Upper lobe of right lung (tissue), 1 donor: ENCODE results near the gene TTYH1. TPM values are rescaled to one million over a fixed set of nuclear protein-coding genes. Genes with fewer than 3 reads are reported as not detected.
"Not testable (repeated sequence)": the region's sequence is repeated elsewhere in the genome, so short reads cannot be mapped to it uniquely, and the experiment has no call there.

ENCODE experiments used
- ATAC-seq: fragments of 200-7000 bp; cut with Tn5 transposase; one replicate; pipeline ENCODE4 v1.9.1; 2020; ENCODE audit warnings: mild to moderate bottlenecking, moderate library complexity
- DNase-seq: peaks from one replicate; pipeline ENCODE4 v3.0.0-alpha.2; 2020
- H3K27ac ChIP-seq: fragments of 200-600 bp; one replicate; pipeline ENCODE4 v1.8.0; 2022
- H3K27me3 ChIP-seq: fragments of 200-600 bp; one replicate; pipeline ENCODE4 v1.8.0; 2022; ENCODE audit warnings: mild to moderate bottlenecking
- H3K36me3 ChIP-seq: fragments of 200-600 bp; one replicate; pipeline ENCODE4 v1.8.0; 2022
- H3K4me1 ChIP-seq: fragments of 200-600 bp; one replicate; pipeline ENCODE4 v1.8.0; 2022
- H3K4me3 ChIP-seq: fragments of 200-600 bp; one replicate; pipeline ENCODE4 v1.8.0; 2022; ENCODE audit warnings: mild to moderate bottlenecking
- H3K9me3 ChIP-seq: fragments of 200-600 bp; one replicate; pipeline ENCODE4 v1.8.0; 2022
- intact Hi-C: fragments of 100-400 bp; cut with DNase I; formaldehyde crosslinking; loops from one replicate; pipeline ENCODE4 v1.11.0; 2022
- total RNA-seq: library from RNA; stranded (reverse); fragmentation: NEBNext Ultra II Directional; extraction: Animal tissue kit (Norgen Biotek cat#: 25700); gene quantifications from one replicate; pipeline ENCODE4 v1.2.1, GENCODE V29; 2021
- TF ChIP-seq, protein P1 (sequence below): fragments of 200-600 bp; IDR thresholded peaks from one replicate; pipeline ENCODE4 v1.8.0; 2022; ENCODE audit warnings: antibody characterized with exemption
- donor health status: DM: no; HTN: yes; CAD: no; lungs with severe emphysema.

The TTYH1 gene
- total RNA-seq, 1 donor from 2014 or later: not detected

DNA sequence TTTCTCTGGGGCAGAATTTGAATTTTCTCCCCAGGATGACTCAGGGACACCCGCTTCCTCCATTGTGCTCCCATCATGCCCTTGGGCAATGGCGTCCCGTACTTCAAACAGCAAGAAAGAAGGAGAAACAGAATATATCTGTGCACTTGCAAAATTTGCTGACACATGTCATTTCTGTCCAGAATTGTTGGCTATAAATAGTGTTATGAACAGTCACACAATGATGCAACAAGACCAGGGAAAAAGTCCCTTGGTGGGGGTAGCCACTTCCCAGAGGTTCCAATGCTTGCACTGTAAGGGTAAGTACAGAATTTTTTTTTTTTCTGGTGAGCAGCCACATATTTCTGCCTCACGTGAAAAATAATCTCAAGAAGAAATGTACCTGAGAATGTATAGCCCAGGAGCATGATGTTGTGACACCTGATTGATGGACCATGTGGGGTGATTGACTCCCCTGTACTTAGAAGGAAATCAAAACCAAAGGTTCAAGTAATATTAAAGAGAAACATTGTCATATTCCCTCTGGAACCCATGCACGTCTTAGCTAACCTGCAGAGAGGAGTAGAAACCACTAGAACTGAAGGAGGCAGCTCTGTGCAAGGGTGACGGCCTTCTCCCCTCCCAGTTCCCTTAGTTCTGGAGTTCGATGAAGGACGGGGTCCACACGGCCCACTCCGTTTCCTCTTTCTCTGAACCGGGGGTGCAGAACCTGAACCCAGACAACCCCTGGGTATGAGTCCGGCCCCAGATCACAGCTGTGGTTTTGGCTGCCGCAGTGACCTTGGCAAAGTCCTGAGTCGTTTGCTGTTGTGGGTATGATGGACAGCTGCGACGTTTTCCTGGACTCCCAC lies 41.3 kb upstream of the TTYH1 start:
- ATAC-seq (peak; percentile 71), DNase-seq (no peak)
- H3K27ac ChIP-seq: peak overlapping the region; percentile 13
- H3K4me3 ChIP-seq: no peak overlapping the region
- H3K4me1 ChIP-seq: peaks cover 3% of the 10 kb centered on the region
- TF ChIP-seq, protein P1, sequence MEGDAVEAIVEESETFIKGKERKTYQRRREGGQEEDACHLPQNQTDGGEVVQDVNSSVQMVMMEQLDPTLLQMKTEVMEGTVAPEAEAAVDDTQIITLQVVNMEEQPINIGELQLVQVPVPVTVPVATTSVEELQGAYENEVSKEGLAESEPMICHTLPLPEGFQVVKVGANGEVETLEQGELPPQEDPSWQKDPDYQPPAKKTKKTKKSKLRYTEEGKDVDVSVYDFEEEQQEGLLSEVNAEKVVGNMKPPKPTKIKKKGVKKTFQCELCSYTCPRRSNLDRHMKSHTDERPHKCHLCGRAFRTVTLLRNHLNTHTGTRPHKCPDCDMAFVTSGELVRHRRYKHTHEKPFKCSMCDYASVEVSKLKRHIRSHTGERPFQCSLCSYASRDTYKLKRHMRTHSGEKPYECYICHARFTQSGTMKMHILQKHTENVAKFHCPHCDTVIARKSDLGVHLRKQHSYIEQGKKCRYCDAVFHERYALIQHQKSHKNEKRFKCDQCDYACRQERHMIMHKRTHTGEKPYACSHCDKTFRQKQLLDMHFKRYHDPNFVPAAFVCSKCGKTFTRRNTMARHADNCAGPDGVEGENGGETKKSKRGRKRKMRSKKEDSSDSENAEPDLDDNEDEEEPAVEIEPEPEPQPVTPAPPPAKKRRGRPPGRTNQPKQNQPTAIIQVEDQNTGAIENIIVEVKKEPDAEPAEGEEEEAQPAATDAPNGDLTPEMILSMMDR: no peak
- H3K9me3 ChIP-seq: no peaks in the 10 kb centered on the region
- intact Hi-C loops: no loop called here
- H3K27me3 ChIP-seq: no peaks in the 10 kb centered on the region
- H3K36me3 ChIP-seq: no peaks in the 10 kb centered on the region

DNA sequence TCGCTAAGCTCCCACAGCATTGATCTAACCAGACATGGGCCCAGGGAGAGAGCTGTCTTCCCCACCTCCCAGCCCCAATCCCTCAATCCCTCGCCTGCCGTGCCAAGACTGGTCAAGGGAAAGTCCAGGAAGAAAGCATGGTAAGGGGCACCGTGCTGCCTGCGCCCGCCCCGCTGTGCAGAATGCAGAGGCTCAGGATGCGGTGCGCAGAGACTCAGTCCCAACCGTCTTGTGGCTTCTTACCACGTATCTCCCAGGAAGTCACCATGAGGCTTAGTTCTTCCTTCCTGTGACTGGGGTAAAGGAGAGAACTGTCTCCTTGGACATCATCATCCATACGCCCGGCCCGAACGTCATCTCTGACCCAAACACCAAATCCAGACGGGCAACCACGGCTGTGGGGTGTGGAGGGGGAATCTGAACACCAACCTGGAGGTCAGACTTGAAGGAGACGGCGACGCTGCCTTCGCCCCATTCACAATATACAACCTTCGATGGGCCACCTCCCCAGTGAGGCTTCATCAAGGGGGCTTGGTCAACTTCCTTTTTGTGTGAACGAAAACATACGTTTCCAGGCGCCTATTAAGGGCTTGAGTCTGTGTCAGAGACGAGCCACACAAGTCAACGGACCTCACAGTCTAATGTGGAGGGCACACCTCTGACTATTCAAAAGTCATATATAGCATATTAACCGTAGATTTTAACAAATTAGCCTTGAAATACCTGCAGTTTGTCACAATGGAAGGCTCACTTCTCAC lies 39.9 kb upstream of the TTYH1 start:
- H3K27me3 ChIP-seq, H3K4me3 ChIP-seq, H3K9me3 ChIP-seq, DNase-seq, H3K36me3 ChIP-seq, H3K4me1 ChIP-seq, intact Hi-C loops: not testable (repeated sequence)
- ATAC-seq: peak; percentile 63
- peak overlapping the region; percentile 24 for H3K27ac ChIP-seq

DNA sequence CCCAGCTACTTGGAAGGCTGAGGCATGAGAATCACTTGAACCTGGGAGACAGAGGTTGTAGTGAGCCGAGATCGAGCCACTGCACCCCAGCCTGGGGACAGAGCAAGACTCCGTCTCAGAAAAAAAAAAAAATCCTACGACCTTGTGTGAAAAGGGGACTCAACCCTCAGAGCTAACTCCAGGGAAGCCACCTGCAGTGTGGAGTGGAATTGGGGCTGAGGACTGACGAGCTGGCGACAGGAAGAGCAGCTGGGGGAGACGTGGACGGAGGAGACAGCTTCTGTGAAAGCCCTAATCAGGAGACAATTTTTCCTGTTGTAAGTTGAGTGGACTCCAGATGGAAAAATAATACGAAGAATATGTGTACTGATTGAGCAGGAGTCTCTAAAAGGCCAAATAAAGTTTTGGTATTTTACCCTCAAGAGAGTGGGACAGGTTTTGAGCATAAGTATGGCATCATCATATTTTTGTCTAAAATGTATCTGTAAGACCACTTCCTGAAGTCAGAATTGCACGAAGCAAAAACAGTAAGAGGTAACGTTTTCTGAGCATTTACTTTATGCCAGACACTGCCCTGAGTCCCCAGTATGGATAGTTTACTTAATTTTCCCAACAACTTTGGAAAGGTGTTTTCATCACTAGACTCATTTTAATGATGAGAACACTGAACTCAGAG lies 38.5 kb upstream of the TTYH1 start:
- TF ChIP-seq, protein P1: no peak
- peaks cover 3% of the 10 kb centered on the region for H3K4me1 ChIP-seq
- H3K27me3 ChIP-seq: no peaks in the 10 kb centered on the region
- no peak overlapping the region for H3K4me3 ChIP-seq
- ATAC-seq: no peak
- no peak for DNase-seq
- no peaks in the 10 kb centered on the region for H3K36me3 ChIP-seq
- H3K9me3 ChIP-seq: no peaks in the 10 kb centered on the region
- H3K27ac ChIP-seq: no peak overlapping the region
- intact Hi-C loops: no loop called here

DNA sequence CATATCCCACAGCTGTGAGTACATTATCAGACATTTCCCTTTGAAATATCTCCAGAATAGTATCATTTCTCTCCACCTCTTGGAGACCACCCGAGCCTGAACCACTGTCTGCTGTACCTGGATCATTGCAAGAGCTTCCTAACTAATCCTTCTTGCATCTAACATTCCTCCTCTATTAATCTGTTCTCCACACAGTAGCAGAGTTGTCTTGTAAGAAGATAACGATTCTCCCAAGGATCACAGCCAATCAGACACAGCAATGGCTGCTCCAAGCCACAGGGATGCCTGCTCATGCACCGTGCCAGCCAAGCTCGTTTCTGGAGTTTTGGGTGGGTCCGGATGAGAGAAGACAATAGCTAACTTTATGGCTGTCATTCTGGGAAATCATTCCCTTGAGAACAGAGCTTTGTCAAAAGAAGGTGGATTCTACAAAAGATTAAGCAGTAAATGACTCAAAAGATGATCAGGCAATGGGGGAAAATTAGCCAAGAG lies 36.0 kb upstream of the TTYH1 start:
- intact Hi-C loops: no loop called here
- Histone ChIP-seq H3K36me3 (no peaks in the 10 kb centered on the region), H3K9me3 (no peaks in the 10 kb centered on the region), H3K4me1 (peaks cover 3% of the 10 kb centered on the region), H3K27ac (peak overlapping the region; percentile 51), H3K4me3 (no peak overlapping the region), H3K27me3 (no peaks in the 10 kb centered on the region)
- DNase-seq: no peak
- ATAC-seq: no peak
- TF ChIP-seq, protein P1: no peak

DNA sequence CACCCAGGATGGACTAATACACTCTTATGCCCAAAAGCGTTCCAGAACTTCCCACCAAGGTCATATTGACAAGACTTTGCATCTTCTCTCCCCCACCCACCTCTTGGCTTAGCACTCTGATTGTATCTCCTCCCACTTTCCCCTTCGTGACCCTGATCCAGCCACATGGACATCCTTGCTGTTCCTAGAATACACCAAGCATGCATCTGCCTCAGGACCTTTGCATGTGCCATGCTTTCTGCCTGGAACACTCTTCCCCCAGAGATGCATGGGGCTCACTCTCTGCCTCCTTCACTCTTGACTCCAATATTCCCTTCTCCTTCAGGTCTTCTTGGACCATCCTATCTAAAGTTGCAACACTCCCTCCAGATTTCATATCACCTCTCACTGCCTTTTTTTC lies 34.4 kb upstream of the TTYH1 start:
- TF ChIP-seq, protein P1: no peak

DNA sequence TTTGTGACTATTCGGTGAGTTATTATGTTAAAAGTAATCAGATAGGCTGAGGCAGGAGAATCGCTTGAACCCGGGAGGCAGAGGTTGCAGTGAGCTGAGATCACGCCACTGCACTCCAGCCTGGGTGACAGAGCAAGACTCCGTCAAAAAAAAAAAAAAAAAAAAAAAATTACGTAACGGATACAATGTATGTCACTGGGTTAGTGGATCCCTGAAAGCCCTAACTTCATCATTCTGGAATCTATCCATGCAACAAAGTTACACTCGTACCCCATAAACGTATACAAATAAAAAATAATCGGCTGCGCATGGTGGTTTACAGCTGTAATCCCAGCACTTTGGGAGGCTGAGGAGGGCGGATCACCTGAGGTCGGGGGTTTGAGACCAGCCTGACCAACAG lies 33.2 kb upstream of the TTYH1 start:
- H3K36me3 ChIP-seq, H3K4me1 ChIP-seq, H3K4me3 ChIP-seq, DNase-seq, H3K27me3 ChIP-seq, H3K9me3 ChIP-seq, ATAC-seq, intact Hi-C loops, H3K27ac ChIP-seq: not testable (repeated sequence)

More for the DNA sequence above, 34.4 kb upstream of the TTYH1 start:
- DNase-seq: no peak
- peaks cover 7% of the 10 kb centered on the region for H3K27me3 ChIP-seq
- H3K36me3 ChIP-seq: no peaks in the 10 kb centered on the region
- H3K9me3 ChIP-seq: no peaks in the 10 kb centered on the region
- intact Hi-C loops: no loop called here
- H3K4me1 ChIP-seq: peaks cover 3% of the 10 kb centered on the region
- H3K27ac ChIP-seq: no peak overlapping the region
- ATAC-seq: no peak
- H3K4me3 ChIP-seq: no peak overlapping the region
